ENCODE measurements around the gene IGSF8. TPM values are rescaled to one million over a fixed set of nuclear protein-coding genes. Genes with fewer than 3 reads are reported as not detected.

The IGSF8 gene
- total RNA-seq, 4 donors from 2014 or later = 5.4 to 41.4 (median 26.9) TPM

DNA sequence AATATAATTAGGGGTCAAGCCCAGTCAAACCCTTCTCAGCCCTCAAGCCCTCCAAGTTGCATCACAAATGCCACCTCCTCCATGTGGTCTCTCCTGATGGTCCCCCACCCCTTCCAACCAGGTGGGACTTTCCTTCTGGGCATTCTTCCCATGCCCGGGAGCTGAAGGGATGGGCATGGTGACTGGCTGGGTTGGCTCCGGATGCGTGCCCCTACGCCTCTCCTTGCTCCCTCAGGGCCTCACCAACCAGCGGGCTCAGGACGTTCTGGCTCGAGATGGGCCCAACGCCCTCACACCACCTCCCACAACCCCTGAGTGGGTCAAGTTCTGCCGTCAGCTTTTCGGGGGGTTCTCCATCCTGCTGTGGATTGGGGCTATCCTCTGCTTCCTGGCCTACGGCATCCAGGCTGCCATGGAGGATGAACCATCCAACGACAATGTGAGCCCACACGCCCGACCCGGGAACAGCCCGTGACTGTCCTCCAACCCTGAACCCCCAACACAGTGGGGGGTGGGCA lies 24.6 kb upstream of the IGSF8 start:
- TF ChIP-seq, protein P1, sequence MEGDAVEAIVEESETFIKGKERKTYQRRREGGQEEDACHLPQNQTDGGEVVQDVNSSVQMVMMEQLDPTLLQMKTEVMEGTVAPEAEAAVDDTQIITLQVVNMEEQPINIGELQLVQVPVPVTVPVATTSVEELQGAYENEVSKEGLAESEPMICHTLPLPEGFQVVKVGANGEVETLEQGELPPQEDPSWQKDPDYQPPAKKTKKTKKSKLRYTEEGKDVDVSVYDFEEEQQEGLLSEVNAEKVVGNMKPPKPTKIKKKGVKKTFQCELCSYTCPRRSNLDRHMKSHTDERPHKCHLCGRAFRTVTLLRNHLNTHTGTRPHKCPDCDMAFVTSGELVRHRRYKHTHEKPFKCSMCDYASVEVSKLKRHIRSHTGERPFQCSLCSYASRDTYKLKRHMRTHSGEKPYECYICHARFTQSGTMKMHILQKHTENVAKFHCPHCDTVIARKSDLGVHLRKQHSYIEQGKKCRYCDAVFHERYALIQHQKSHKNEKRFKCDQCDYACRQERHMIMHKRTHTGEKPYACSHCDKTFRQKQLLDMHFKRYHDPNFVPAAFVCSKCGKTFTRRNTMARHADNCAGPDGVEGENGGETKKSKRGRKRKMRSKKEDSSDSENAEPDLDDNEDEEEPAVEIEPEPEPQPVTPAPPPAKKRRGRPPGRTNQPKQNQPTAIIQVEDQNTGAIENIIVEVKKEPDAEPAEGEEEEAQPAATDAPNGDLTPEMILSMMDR (IDR thresholded peaks at IDR 0.05) = no peak
- TF ChIP-seq POLR2A (IDR thresholded peaks at IDR 0.05) = no peak
- no peaks in the 10 kb centered on the region for H3K4me1 ChIP-seq
- no peak for DNase-seq

GRCh38 chr1:160121388-160121787 lies 23.0 kb upstream of the IGSF8 start:
- intact Hi-C loops (cut with DNase I; ENCODE audit: low total_unique reads) = no loop called here

More for the DNA sequence above, 24.6 kb upstream of the IGSF8 start:
- intact Hi-C loops (cut with DNase I; ENCODE audit: low total_unique reads) = no loop called here
- Histone ChIP-seq H3K4me3 (no peak overlapping the region), H3K36me3 (no peaks in the 10 kb centered on the region), H3K27ac (no peak overlapping the region), H3K27me3 (no peaks in the 10 kb centered on the region), H3K9me3 (no peaks in the 10 kb centered on the region)

GRCh38 chr1:160120797-160121196 lies 22.4 kb upstream of the IGSF8 start:
- no peaks in the 10 kb centered on the region for H3K4me1 ChIP-seq
- no peak overlapping the region for H3K27ac ChIP-seq
- H3K27me3 ChIP-seq = no peaks in the 10 kb centered on the region
- no peaks in the 10 kb centered on the region for H3K9me3 ChIP-seq
- H3K36me3 ChIP-seq = no peaks in the 10 kb centered on the region
- no peak overlapping the region for H3K4me3 ChIP-seq
- intact Hi-C loops (cut with DNase I; ENCODE audit: low total_unique reads) = no loop called here
- no peak for DNase-seq
- TF ChIP-seq POLR2A (IDR thresholded peaks at IDR 0.05) = no peak
- TF ChIP-seq, protein P1 (IDR thresholded peaks at IDR 0.05) = no peak

More at GRCh38 chr1:160121388-160121787, 23.0 kb upstream of the IGSF8 start:
- no peaks in the 10 kb centered on the region for H3K36me3 ChIP-seq
- H3K9me3 ChIP-seq = no peaks in the 10 kb centered on the region
- no peak for DNase-seq
- TF ChIP-seq, protein P1 (IDR thresholded peaks at IDR 0.05) = no peak
- TF ChIP-seq POLR2A (IDR thresholded peaks at IDR 0.05) = no peak
- no peaks in the 10 kb centered on the region for H3K4me1 ChIP-seq
- H3K27ac ChIP-seq = no peak overlapping the region
- H3K4me3 ChIP-seq = no peak overlapping the region
- H3K27me3 ChIP-seq = no peaks in the 10 kb centered on the region

- TF ChIP-seq POLR2A (IDR thresholded peaks at IDR 0.05) = no peak
- TF ChIP-seq, protein P1 (IDR thresholded peaks at IDR 0.05) = no peak
- H3K27ac ChIP-seq = no peak overlapping the region
- H3K4me1 ChIP-seq = no peaks in the 10 kb centered on the region
- no peaks in the 10 kb centered on the region for H3K36me3 ChIP-seq
- H3K9me3 ChIP-seq = no peaks in the 10 kb centered on the region
- intact Hi-C loops (cut with DNase I; ENCODE audit: low total_unique reads) = no loop called here
- no peak overlapping the region for H3K4me3 ChIP-seq
- no peak for DNase-seq
- H3K27me3 ChIP-seq = no peaks in the 10 kb centered on the region
Observed at GRCh38 chr1:160118928-160119327, 20.5 kb upstream of the IGSF8 start.

- intact Hi-C loops (cut with DNase I; ENCODE audit: low total_unique reads) = no loop called here
- no peaks in the 10 kb centered on the region for H3K36me3 ChIP-seq
- H3K27ac ChIP-seq = no peak overlapping the region
- no peak for DNase-seq
- no peaks in the 10 kb centered on the region for H3K4me1 ChIP-seq
- H3K27me3 ChIP-seq = no peaks in the 10 kb centered on the region
- H3K9me3 ChIP-seq = no peaks in the 10 kb centered on the region
- no peak overlapping the region for H3K4me3 ChIP-seq
- no peak for TF ChIP-seq POLR2A (IDR thresholded peaks at IDR 0.05)
- TF ChIP-seq, protein P1 (IDR thresholded peaks at IDR 0.05) = no peak
Observed at GRCh38 chr1:160117709-160118183, 19.3 kb upstream of the IGSF8 start.
